ENCODE data around the gene KIAA1328. TPM values are rescaled to one million over a fixed set of nuclear protein-coding genes. Genes with fewer than 3 reads are reported as not detected.

The KIAA1328 gene
- polyA plus RNA-seq, 1 of the 3 experiments (the other 2 are of a cell fraction), result 2.6 TPM

DNA sequence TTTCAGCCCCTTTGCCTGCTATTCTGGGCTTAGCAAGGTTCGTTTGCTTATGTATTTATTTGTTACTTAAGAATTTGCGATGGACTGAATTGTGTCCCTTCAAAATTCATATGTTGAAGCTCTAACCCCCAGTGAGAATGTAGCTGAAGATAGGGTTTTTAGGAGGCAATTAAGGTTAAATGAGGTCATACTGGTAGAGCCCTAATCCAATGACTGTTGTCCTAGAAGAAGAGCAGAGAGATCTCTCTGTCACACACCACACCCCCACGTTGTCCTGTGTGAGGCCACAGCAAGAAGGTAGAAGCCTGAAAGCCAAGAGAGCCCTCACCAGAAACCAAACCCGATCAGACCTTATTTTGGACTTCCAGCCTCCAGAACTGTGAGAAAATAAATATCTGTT is 66.7 kb downstream of the KIAA1328 start:
- 85% methylated on average over 4 of the region's 4 CpGs for WGBS (ENCODE audit: low lambda C conversion rate)
- Histone ChIP-seq H3K4me3 (ENCODE audit: low read depth in 2 of 2, low read length in 1 of 2) (no peak overlapping the region), H2AFZ (ENCODE audit: low read depth) (no peak overlapping the region), H3K9ac (no peak overlapping the region), H3F3A (replicated peaks; ENCODE audit: insufficient read depth) (no peaks in the 10 kb centered on the region), H3K9me2 (no peaks in the 10 kb centered on the region), H3K27ac (ENCODE audit: low read depth in 2 of 2, low read length in 1 of 2) (no peak overlapping the region), H3K9me3 (0 out of 2 replicates have a peak, but pooled peaks cover 4% of the 10 kb centered on the region), H3K4me2 (no peak overlapping the region), H3K79me2 (ENCODE audit: insufficient read depth) (no peaks in the 10 kb centered on the region), H4K20me1 (ENCODE audit: insufficient read depth) (no peaks in the 10 kb centered on the region), H3K36me3 (replicated peaks in 1 of 2; ENCODE audit: control insufficient read depth in 1 of 2, insufficient read depth in 2 of 2, low read length in 1 of 2) (peaks cover 0 to 12% of the 10 kb centered on the region in 2 experiments), H3K27me3 (ENCODE audit: insufficient read depth) (no peaks in the 10 kb centered on the region), H3K4me1 (ENCODE audit: control insufficient read depth in 1 of 2, insufficient read depth in 2 of 2, low read depth in 1 of 2, low read length in 1 of 2) (no peaks in the 10 kb centered on the region; a peak in 1 of 4 replicates)
- TF ChIP-seq MXI1 (IDR thresholded peaks at IDR 0.05; ENCODE audit: low read depth, low read length) (no peak), TCF12 (IDR thresholded peaks at IDR 0.05) (no peak), YY1 (IDR thresholded peaks at IDR 0.05; ENCODE audit: low read depth) (no peak), RCOR1 (IDR thresholded peaks at IDR 0.05; ENCODE audit: low read length) (no peak), TAF1 (IDR thresholded peaks at IDR 0.05; ENCODE audit: borderline replicate concordance, low read depth, low read length) (no peak)
- TF ChIP-seq, protein P1, sequence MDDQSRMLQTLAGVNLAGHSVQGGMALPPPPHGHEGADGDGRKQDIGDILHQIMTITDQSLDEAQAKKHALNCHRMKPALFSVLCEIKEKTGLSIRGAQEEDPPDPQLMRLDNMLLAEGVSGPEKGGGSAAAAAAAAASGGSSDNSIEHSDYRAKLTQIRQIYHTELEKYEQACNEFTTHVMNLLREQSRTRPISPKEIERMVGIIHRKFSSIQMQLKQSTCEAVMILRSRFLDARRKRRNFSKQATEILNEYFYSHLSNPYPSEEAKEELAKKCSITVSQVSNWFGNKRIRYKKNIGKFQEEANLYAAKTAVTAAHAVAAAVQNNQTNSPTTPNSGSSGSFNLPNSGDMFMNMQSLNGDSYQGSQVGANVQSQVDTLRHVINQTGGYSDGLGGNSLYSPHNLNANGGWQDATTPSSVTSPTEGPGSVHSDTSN (IDR thresholded peaks at IDR 0.05), result no peak
- no peak for DNase-seq
- ChIA-PET CTCF (interaction anchor here (1.4 kb wide), 1 partner anchor 9 kb away, joined by 4 read pairs; no protein-coding TSS in a partner anchor), POLR2A (no interaction called here)

DNA sequence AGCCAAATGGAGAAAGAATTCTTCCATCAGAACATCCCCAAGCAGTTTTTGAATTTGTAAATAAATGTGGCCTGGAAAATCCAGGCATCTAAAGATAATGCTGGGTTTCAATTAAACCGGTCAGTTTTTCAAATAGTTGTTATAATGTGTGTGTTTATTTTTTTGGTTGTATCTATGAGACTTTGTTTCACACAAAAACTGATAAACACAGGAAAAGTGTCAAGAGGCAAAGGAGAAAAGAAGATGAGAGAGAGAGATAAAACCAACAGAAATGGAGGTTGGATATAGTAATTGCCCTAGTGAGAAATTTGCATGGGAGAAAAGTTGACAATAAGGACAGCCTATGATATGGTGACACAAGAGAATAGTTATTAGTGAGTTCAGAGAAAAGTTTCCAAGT is 68.3 kb downstream of the KIAA1328 start:
- Histone ChIP-seq H3K36me3 (replicated peaks in 1 of 2; ENCODE audit: control insufficient read depth in 1 of 2, insufficient read depth in 2 of 2, low read length in 1 of 2) (peaks cover 0 to 11% of the 10 kb centered on the region in 2 experiments), H3K9me3 (0 out of 2 replicates have a peak, but pooled peaks cover 4% of the 10 kb centered on the region), H3K9ac (no peak overlapping the region), H3K27me3 (ENCODE audit: insufficient read depth) (no peaks in the 10 kb centered on the region), H3K4me2 (no peak overlapping the region), H3K4me1 (ENCODE audit: control insufficient read depth in 1 of 2, insufficient read depth in 2 of 2, low read depth in 1 of 2, low read length in 1 of 2) (peaks cover 0 to 4% of the 10 kb centered on the region in 2 experiments; a peak in 1 of 4 replicates), H3K27ac (ENCODE audit: low read depth in 2 of 2, low read length in 1 of 2) (no peak overlapping the region), H3F3A (replicated peaks; ENCODE audit: insufficient read depth) (peaks cover 7% of the 10 kb centered on the region), H2AFZ (ENCODE audit: low read depth) (no peak overlapping the region), H3K9me2 (no peaks in the 10 kb centered on the region), H4K20me1 (ENCODE audit: insufficient read depth) (no peaks in the 10 kb centered on the region), H3K4me3 (ENCODE audit: low read depth in 2 of 2, low read length in 1 of 2) (no peak overlapping the region), H3K79me2 (ENCODE audit: insufficient read depth) (no peaks in the 10 kb centered on the region)
- WGBS (ENCODE audit: low lambda C conversion rate), result 66% methylated on average over 1 of the region's 1 CpG
- no peak for DNase-seq
- CTCF ChIA-PET, result interaction anchor here (0.7 to 1.2 kb wide), 2 partner anchors 10 to 68 kb away, joined by 3 read pairs; partner anchors contain the start of genes KIAA1328 and TPGS2
- POLR2A ChIA-PET, result no interaction called here
- TF ChIP-seq, protein P2, sequence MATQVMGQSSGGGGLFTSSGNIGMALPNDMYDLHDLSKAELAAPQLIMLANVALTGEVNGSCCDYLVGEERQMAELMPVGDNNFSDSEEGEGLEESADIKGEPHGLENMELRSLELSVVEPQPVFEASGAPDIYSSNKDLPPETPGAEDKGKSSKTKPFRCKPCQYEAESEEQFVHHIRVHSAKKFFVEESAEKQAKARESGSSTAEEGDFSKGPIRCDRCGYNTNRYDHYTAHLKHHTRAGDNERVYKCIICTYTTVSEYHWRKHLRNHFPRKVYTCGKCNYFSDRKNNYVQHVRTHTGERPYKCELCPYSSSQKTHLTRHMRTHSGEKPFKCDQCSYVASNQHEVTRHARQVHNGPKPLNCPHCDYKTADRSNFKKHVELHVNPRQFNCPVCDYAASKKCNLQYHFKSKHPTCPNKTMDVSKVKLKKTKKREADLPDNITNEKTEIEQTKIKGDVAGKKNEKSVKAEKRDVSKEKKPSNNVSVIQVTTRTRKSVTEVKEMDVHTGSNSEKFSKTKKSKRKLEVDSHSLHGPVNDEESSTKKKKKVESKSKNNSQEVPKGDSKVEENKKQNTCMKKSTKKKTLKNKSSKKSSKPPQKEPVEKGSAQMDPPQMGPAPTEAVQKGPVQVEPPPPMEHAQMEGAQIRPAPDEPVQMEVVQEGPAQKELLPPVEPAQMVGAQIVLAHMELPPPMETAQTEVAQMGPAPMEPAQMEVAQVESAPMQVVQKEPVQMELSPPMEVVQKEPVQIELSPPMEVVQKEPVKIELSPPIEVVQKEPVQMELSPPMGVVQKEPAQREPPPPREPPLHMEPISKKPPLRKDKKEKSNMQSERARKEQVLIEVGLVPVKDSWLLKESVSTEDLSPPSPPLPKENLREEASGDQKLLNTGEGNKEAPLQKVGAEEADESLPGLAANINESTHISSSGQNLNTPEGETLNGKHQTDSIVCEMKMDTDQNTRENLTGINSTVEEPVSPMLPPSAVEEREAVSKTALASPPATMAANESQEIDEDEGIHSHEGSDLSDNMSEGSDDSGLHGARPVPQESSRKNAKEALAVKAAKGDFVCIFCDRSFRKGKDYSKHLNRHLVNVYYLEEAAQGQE (IDR thresholded peaks at IDR 0.05; ENCODE audit: low read depth, low read length), result no peak
- no peak for TF ChIP-seq SMC3 (IDR thresholded peaks at IDR 0.05; ENCODE audit: low read depth, low read length)
- no peak for TF ChIP-seq SIN3A (IDR thresholded peaks at IDR 0.05; ENCODE audit: borderline replicate concordance, low read depth, low read length)
- no peak for TF ChIP-seq MEF2A (IDR thresholded peaks at IDR 0.05; ENCODE audit: borderline replicate concordance, low read depth)
- no peak for TF ChIP-seq GATA2 (CRISPR knock-in tag; IDR thresholded peaks at IDR 0.05)
- TF ChIP-seq YY1 (IDR thresholded peaks at IDR 0.05; ENCODE audit: low read depth), result no peak
- TF ChIP-seq RXRA (IDR thresholded peaks at IDR 0.05; ENCODE audit: borderline replicate concordance, low read depth), result no peak
- no peak for TF ChIP-seq IRF3 (IDR thresholded peaks at IDR 0.05; ENCODE audit: low read depth, low read length)
- no peak for TF ChIP-seq MAX (IDR thresholded peaks at IDR 0.05; ENCODE audit: low read depth)
- TF ChIP-seq CHD2 (IDR thresholded peaks at IDR 0.05; ENCODE audit: low read length, partially characterized antibody), result no peak
- TF ChIP-seq EP300 (IDR thresholded peaks at IDR 0.05; ENCODE audit: borderline replicate concordance in 1 of 2, low read depth in 1 of 2, low read length in 1 of 2), result no peak
- TF ChIP-seq GABPA (IDR thresholded peaks at IDR 0.05; ENCODE audit: low read depth), result no peak
- no peak for TF ChIP-seq ELF1 (IDR thresholded peaks at IDR 0.05)
- no peak for TF ChIP-seq FOXM1 (IDR thresholded peaks at IDR 0.05; ENCODE audit: low read depth)
- TF ChIP-seq RAD21 (IDR thresholded peaks at IDR 0.05; ENCODE audit: low read length), result no peak
- TF ChIP-seq MXI1 (IDR thresholded peaks at IDR 0.05; ENCODE audit: low read depth, low read length), result no peak
- TF ChIP-seq TAF1 (IDR thresholded peaks at IDR 0.05; ENCODE audit: borderline replicate concordance, low read depth, low read length), result no peak
- no peak for TF ChIP-seq JUND (IDR thresholded peaks at IDR 0.05)
- no peak for TF ChIP-seq POLR2AphosphoS5 (IDR thresholded peaks at IDR 0.05; ENCODE audit: low read depth, low read length)

Data from SK-N-SH (cell line).